ENCODE results near the gene EGFR. TPM values are rescaled to one million over a fixed set of nuclear protein-coding genes. Genes with fewer than 3 reads are reported as not detected.

The EGFR gene
- total and polyA plus RNA-seq, 2 donors (not counting 3 experiments of a cell fraction or from before 2014, with no cell fraction given), result 1.5 to 4.1 TPM

- intact Hi-C loops (cut with micrococcal nuclease), result loop anchor here (5.0 kb wide), 1 partner anchor 362 kb away; no protein-coding TSS in a partner anchor
- CTCF ChIA-PET, result no interaction called here
These were observed 115.5 kb downstream of the EGFR start for GRCh38 chr7:55134359-55134725.

More at GRCh38 chr7:55134359-55134725, 115.5 kb downstream of the EGFR start:
- dilution Hi-C loops (cut with MboI; ENCODE audit: extremely low pct_ligation_motif_present, low sequenced_read_pairs), result no loop called here
- BruUV-seq (replicated peaks), result no TSS peak
- Histone ChIP-seq H3K36me3 (ENCODE audit: control insufficient read depth in 2 of 2, extremely low read depth in 1 of 2, insufficient read depth in 2 of 2, low read length in 2 of 2) (no peaks in the 10 kb centered on the region), H3K4me3 (replicated peaks in 1 of 3; ENCODE audit: insufficient read depth in 1 of 3, low read depth in 1 of 3, low read length in 3 of 3) (no peak overlapping the region), H3K9me1 (replicated peaks; ENCODE audit: control insufficient read depth, extremely low read depth, insufficient read depth, low read length) (no peaks in the 10 kb centered on the region), H3K27me3 (ENCODE audit: control insufficient read depth in 2 of 2, insufficient read depth in 2 of 2, low read length in 2 of 2) (no peaks in the 10 kb centered on the region), H3K9ac (replicated peaks; ENCODE audit: extremely low read depth, insufficient read depth, low read length) (peak overlapping the region; percentile 79), H3K79me2 (ENCODE audit: control insufficient read depth, insufficient read depth, low read length) (no peaks in the 10 kb centered on the region), H3K9me3 (replicated peaks; ENCODE audit: control insufficient read depth, insufficient read depth, low read length) (no peaks in the 10 kb centered on the region), H4K20me1 (replicated peaks; ENCODE audit: control insufficient read depth, extremely low read depth, insufficient read depth, low read length) (no peaks in the 10 kb centered on the region), H3K27ac (ENCODE audit: insufficient read depth, low read depth, low read length) (peak overlapping the region; percentile 97), H2AFZ (ENCODE audit: low read depth, low read length) (peak overlapping the region; percentile 37), H3K4me2 (ENCODE audit: insufficient read depth, low read length) (no peak overlapping the region), H3K4me1 (ENCODE audit: control insufficient read depth, extremely low read depth, insufficient read depth, low read length) (peaks cover 29% of the 10 kb centered on the region)
- FAIRE-seq (no peak), DNase-seq (ENCODE audit: low read depth, low spot score) (no peak)
- TF ChIP-seq EZH2 (IDR thresholded peaks at IDR 0.05; ENCODE audit: borderline replicate concordance, low read depth, low read length, severe bottlenecking) (no peak), POLR2AphosphoS5 (IDR thresholded peaks at IDR 0.05; ENCODE audit: insufficient read depth, low read depth, low read length) (no peak), MAX (IDR thresholded peaks at IDR 0.05; ENCODE audit: insufficient read depth, insufficient read length) (no peak), CTCF (IDR thresholded peaks at IDR 0.05; ENCODE audit: extremely low read depth in 1 of 2, insufficient read depth in 1 of 2, low read depth in 1 of 2, low read length in 2 of 2) (no peak), JUN (IDR thresholded peaks at IDR 0.05; ENCODE audit: borderline replicate concordance, insufficient read depth, insufficient read length, low read depth) (no peak), POLR2A (IDR thresholded peaks at IDR 0.05; ENCODE audit: low read depth, low read length) (no peak), FOS (IDR thresholded peaks at IDR 0.05; ENCODE audit: borderline replicate concordance, insufficient read depth, low read length) (no peak), MYC (IDR thresholded peaks at IDR 0.05; ENCODE audit: low read depth, low read length) (no peak), GATA2 (IDR thresholded peaks at IDR 0.05; ENCODE audit: insufficient read depth, insufficient read length, low read depth, low read length) (no peak)
- POLR2A ChIA-PET, result interaction anchor here (0.6 kb wide), 1 partner anchor 266 kb away, joined by 3 read pairs; no protein-coding TSS in a partner anchor

Measured in endothelial cell of umbilical vein (primary cell).